GM12874 (cell line): ENCODE results near the gene C6orf62.

Experiments used
- TF ChIP-seq, protein P1 (sequence below): IDR thresholded peaks from 2 replicates; pipeline ENCODE4 v1.5.1; 2011; ENCODE audit warnings: low read depth, mild to moderate bottlenecking, control low read depth, low read length, moderate library complexity; ENCODE audit not compliant: insufficient read depth

The C6orf62 gene

DNA sequence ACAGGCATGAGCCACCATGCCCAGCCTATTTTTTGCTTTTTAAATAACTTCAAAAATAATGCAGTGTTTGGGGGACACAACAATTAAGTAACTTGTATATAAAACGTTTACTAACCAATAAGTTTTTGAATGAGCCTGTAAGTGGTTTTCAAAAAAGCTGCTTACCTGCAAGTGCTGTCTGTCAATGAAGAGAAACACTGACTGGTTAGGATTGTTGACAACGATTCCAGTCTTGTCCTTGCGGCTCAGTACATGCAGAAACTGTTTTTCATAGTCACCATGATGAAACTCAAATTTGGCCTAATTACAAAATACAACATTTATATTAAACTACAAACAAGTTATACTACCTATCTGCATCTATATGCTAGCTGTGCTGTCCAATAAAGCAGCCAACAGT lies 10.3 kb downstream of the C6orf62 start:
- TF ChIP-seq, protein P1, sequence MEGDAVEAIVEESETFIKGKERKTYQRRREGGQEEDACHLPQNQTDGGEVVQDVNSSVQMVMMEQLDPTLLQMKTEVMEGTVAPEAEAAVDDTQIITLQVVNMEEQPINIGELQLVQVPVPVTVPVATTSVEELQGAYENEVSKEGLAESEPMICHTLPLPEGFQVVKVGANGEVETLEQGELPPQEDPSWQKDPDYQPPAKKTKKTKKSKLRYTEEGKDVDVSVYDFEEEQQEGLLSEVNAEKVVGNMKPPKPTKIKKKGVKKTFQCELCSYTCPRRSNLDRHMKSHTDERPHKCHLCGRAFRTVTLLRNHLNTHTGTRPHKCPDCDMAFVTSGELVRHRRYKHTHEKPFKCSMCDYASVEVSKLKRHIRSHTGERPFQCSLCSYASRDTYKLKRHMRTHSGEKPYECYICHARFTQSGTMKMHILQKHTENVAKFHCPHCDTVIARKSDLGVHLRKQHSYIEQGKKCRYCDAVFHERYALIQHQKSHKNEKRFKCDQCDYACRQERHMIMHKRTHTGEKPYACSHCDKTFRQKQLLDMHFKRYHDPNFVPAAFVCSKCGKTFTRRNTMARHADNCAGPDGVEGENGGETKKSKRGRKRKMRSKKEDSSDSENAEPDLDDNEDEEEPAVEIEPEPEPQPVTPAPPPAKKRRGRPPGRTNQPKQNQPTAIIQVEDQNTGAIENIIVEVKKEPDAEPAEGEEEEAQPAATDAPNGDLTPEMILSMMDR, result no peak

DNA sequence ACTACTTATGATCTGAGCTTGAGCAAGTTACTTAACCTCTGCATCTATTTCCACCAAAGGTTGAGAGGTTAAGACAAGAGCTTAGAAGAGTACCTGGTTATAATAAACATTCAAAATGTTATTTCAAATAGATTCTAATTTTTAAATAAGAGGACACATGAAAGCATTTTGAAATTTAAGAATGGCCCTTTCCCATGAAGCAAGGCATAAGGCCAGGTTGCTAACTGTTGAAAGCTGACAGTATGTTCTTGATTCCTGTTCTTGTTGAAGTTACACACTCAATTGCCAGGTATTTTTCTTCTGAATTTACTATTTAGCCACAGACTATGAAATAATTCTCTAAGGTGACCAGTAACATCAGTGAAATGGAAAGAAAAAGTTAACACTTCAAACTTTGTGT lies 14.5 kb downstream of the C6orf62 start:
- TF ChIP-seq, protein P1, result no peak

DNA sequence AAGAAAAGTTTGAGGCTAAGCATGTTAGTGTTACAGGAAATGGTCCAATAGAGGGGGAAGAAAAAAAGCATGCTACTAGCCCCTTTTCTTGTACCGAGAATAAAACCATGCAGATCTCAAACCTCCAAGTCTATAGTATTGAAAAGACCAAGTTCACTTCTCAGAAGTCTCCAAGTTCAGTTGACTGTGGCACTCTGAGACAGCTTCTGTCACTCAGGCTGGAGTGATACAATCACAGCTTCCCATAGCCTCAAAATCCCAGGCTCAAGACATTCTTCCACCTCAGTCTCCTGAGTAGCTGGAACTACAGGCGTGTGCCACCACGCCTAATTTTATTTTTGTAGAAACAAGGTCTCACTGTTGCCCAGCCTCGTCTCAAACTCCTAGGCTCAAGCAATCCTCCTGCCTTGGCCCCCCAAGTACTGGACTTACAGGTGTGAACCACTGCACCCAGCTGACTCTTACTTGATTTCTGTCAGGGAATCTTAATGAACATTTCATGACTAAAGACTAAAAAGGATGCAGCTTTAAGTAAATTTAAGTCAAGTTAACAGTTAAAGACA lies 16.2 kb downstream of the C6orf62 start:
- TF ChIP-seq, protein P1, result no peak

DNA sequence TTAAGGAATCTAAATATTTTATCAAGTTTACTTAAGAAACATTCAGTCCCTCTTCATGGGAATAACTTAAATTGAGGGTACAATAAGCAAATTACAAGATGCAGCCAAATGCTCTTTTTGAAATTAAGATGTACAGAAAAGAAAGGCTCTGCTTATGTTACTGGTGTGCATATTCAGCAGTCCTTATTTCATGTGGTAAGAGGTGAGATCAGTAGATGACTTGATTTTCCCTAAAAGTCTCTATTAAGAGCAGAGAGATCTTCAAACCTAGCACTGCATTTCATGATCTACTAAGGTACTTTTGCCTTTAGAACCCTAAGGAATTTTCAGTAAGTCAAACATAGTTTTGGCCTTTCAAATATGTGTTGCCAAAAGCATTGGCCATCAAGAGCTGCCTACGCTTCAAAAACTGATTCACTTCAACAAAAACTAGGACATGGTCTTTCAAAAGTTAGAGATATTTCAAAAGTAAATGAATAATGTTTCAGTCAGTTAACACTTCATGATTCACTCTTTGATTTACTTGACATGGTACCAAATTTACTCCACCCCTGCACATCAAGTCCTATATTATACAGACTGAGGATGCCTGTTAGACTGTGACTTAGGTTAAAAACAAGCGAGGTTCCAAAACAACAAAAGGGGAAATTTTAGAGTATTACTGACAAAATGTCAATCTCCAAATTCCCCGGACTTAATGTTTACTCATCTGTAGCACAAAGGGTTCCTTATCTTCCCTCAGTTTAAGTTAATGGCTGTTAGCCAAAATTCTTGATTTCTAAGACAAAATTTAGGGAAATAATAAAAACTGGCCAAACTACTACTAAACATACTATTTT lies 19.2 kb downstream of the C6orf62 start:
- TF ChIP-seq, protein P1, result no peak

DNA sequence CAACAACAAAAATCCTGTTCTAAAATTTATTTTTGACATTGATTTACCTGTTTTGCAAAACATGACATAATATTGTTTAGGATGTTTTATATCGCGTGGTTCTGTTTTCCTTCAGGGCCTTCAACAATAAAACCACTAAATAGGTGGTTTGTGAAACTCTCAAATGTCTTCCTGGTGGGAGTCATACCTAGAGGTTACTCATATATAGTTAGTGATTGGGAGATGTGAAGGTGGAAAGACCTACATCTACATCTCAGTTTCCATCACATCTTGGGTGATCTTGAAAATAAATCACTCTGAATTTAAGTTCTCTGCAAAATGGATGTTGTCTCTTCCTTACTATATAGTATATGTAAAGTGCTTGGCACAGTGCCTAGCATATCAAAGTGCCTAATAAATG lies 22.9 kb downstream of the C6orf62 start:
- TF ChIP-seq, protein P1, result no peak

DNA sequence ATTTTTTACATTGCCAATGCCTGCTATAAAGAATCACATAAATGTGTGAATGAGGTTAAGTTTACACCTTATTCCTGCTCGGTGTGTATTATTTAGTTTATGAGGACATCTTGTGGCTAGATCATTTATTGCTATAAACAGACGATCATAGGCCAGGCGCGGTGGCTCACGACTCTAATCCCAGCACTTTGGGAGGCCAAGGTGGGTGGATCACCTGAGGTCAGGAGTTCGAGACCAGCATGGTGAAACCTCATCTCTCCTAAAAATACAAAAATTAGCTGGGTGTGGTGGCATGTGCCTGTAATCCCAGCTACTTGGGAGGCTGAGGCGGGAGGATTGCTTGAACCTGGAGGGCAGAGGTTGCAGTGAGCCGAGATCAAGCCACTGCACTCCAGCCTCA lies 23.3 kb downstream of the C6orf62 start:
- TF ChIP-seq, protein P1, result 0 out of 2 replicates have a peak, but pooled peaks have one; percentile 17

DNA sequence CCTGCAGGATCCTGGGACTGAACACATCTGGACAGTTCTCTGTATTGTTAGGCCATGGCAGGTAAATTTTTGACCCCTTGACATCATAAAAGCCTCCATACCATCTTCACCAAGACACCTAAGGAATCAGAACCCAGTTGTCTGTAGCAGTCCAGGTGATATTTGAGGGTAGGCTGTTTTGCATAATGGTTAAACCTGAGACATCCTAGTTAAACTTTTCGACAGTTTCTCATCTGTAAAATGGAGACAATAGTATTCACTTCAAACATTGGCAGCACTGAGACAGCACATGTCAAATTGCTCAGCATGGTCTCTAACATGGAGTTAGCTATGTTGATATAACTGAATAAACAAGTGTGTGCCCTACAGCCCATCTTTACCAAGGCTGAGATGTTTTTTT lies 24.8 kb downstream of the C6orf62 start:
- TF ChIP-seq, protein P1, result no peak
